ENCODE results near the gene OPRM1.
A peak's percentile ranks its signal among the peaks of the same experiment; 100 is the strongest.

The OPRM1 gene
- long read RNA-seq, partial matches to known transcripts, result 0 of 1 reads
- long read RNA-seq, other reads (novel, unspliced or antisense), result 1 of 1 reads

DNA sequence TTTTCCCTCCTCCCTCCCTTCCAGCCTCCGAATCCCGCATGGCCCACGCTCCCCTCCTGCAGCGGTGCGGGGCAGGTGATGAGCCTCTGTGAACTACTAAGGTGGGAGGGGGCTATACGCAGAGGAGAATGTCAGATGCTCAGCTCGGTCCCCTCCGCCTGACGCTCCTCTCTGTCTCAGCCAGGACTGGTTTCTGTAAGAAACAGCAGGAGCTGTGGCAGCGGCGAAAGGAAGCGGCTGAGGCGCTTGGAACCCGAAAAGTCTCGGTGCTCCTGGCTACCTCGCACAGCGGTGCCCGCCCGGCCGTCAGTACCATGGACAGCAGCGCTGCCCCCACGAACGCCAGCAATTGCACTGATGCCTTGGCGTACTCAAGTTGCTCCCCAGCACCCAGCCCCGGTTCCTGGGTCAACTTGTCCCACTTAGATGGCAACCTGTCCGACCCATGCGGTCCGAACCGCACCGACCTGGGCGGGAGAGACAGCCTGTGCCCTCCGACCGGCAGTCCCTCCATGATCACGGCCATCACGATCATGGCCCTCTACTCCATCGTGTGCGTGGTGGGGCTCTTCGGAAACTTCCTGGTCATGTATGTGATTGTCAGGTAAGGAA is at the start of gene OPRM1:
TSS of gene OPRM1 (plus strand) at position 10 of the 612 bp plus-strand sequence. CDS start at position 315, 305 bp downstream.
- peaks cover 4% of the 10 kb centered on the region for H3K27me3 ChIP-seq (ENCODE audit: insufficient read depth, poor library complexity, severe bottlenecking)
- peak in 1 of 2 experiments; percentile 30 for DNase-seq (ENCODE audit: low read depth in 1 of 2, low spot score in 1 of 2)
- H3K27ac ChIP-seq (replicated peaks), result no peak within 1 kb of the TSS
- TF ChIP-seq, protein P1, sequence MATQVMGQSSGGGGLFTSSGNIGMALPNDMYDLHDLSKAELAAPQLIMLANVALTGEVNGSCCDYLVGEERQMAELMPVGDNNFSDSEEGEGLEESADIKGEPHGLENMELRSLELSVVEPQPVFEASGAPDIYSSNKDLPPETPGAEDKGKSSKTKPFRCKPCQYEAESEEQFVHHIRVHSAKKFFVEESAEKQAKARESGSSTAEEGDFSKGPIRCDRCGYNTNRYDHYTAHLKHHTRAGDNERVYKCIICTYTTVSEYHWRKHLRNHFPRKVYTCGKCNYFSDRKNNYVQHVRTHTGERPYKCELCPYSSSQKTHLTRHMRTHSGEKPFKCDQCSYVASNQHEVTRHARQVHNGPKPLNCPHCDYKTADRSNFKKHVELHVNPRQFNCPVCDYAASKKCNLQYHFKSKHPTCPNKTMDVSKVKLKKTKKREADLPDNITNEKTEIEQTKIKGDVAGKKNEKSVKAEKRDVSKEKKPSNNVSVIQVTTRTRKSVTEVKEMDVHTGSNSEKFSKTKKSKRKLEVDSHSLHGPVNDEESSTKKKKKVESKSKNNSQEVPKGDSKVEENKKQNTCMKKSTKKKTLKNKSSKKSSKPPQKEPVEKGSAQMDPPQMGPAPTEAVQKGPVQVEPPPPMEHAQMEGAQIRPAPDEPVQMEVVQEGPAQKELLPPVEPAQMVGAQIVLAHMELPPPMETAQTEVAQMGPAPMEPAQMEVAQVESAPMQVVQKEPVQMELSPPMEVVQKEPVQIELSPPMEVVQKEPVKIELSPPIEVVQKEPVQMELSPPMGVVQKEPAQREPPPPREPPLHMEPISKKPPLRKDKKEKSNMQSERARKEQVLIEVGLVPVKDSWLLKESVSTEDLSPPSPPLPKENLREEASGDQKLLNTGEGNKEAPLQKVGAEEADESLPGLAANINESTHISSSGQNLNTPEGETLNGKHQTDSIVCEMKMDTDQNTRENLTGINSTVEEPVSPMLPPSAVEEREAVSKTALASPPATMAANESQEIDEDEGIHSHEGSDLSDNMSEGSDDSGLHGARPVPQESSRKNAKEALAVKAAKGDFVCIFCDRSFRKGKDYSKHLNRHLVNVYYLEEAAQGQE (IDR thresholded peaks at IDR 0.05; ENCODE audit: insufficient replicate concordance, low read depth), result peak; percentile 99
- TF ChIP-seq GABPA (IDR thresholded peaks at IDR 0.05; ENCODE audit: low read depth), result no peak
- H3K4me3 ChIP-seq (replicated peaks; ENCODE audit: insufficient read depth, low read length), result no peak within 1 kb of the TSS

DNA sequence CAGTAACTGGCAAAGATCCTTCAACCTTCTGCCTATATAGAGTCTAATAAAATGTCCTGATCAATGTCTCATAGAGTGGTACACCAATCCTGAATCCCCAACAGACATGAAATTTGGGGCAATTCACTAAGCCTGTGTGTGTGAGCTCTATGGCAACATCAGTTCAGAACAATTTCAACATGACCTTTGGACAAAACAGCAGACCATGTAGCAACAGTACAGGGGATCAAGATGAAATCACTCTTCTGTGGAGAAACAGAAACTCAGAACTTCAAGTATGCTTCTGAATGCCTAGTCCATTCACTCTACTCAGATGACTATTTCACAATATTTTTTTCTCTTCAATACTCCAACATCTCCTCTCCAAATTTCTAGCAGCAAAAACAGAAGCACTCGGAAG is 49.1 kb upstream of the OPRM1 start:
- Histone ChIP-seq H3K27me3 (ENCODE audit: insufficient read depth, poor library complexity, severe bottlenecking) (no peaks in the 10 kb centered on the region), H3K4me3 (replicated peaks; ENCODE audit: insufficient read depth, low read length) (no peak overlapping the region), H3K27ac (replicated peaks) (no peak overlapping the region)
- TF ChIP-seq POLR2AphosphoS5 (IDR thresholded peaks at IDR 0.05; ENCODE audit: low read depth) (no peak), GABPA (IDR thresholded peaks at IDR 0.05; ENCODE audit: low read depth) (no peak), SPI1 (IDR thresholded peaks at IDR 0.05; ENCODE audit: borderline replicate concordance, low read depth) (no peak)
- TF ChIP-seq, protein P2, sequence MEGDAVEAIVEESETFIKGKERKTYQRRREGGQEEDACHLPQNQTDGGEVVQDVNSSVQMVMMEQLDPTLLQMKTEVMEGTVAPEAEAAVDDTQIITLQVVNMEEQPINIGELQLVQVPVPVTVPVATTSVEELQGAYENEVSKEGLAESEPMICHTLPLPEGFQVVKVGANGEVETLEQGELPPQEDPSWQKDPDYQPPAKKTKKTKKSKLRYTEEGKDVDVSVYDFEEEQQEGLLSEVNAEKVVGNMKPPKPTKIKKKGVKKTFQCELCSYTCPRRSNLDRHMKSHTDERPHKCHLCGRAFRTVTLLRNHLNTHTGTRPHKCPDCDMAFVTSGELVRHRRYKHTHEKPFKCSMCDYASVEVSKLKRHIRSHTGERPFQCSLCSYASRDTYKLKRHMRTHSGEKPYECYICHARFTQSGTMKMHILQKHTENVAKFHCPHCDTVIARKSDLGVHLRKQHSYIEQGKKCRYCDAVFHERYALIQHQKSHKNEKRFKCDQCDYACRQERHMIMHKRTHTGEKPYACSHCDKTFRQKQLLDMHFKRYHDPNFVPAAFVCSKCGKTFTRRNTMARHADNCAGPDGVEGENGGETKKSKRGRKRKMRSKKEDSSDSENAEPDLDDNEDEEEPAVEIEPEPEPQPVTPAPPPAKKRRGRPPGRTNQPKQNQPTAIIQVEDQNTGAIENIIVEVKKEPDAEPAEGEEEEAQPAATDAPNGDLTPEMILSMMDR (IDR thresholded peaks at IDR 0.05; ENCODE audit: insufficient read depth, low read length), result no peak
- TF ChIP-seq, protein P1 (IDR thresholded peaks at IDR 0.05; ENCODE audit: insufficient replicate concordance, low read depth), result no peak
- no peak for DNase-seq (ENCODE audit: low read depth in 1 of 2, low spot score in 1 of 2)

DNA sequence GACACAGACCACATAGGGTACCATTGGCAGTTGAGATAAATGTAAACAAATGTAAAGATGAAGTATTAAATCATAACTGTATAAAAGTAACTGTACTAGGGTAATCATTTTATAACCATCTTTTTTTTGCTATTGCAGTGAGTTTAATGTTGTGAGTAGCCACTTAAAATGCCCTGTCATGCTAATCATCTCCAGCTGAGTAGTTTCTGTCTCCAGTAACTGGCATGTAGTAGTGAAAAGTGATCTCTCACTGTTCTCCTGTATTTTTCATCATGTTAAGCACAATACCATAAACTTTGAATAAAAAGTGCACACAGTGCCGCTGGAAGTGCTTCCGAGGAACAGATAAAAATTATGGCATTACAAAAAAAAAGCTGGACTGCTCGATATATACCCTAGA is 45.0 kb upstream of the OPRM1 start:
- Histone ChIP-seq H3K27ac (replicated peaks) (no peak overlapping the region), H3K4me3 (replicated peaks; ENCODE audit: insufficient read depth, low read length) (no peak overlapping the region)

More for the DNA sequence above, 45.0 kb upstream of the OPRM1 start:
- H3K27me3 ChIP-seq (ENCODE audit: insufficient read depth, poor library complexity, severe bottlenecking), result no peaks in the 10 kb centered on the region
- no peak for TF ChIP-seq SPI1 (IDR thresholded peaks at IDR 0.05; ENCODE audit: borderline replicate concordance, low read depth)
- TF ChIP-seq, protein P1 (IDR thresholded peaks at IDR 0.05; ENCODE audit: insufficient replicate concordance, low read depth), result no peak
- TF ChIP-seq, protein P2 (IDR thresholded peaks at IDR 0.05; ENCODE audit: insufficient read depth, low read length), result no peak
- no peak for TF ChIP-seq POLR2AphosphoS5 (IDR thresholded peaks at IDR 0.05; ENCODE audit: low read depth)
- TF ChIP-seq GABPA (IDR thresholded peaks at IDR 0.05; ENCODE audit: low read depth), result no peak
- no peak for DNase-seq (ENCODE audit: low read depth in 1 of 2, low spot score in 1 of 2)

All from HL-60 (cell line).